ENCODE results near the gene PHIP. TPM values are rescaled to one million over a fixed set of nuclear protein-coding genes. Genes with fewer than 3 reads are reported as not detected.

Gene PHIP
- total RNA-seq, 1 experiment from 2014 or later: 29.0 TPM

- Histone ChIP-seq H3K27me3 (ENCODE audit: insufficient read depth, low read depth) (no peaks in the 10 kb centered on the region), H2AFZ (no peak overlapping the region), H3F3A (ENCODE audit: insufficient read depth, low read depth) (no peaks in the 10 kb centered on the region), H3K4me2 (no peak overlapping the region), H3K79me2 (ENCODE audit: low read depth) (no peaks in the 10 kb centered on the region), H3K4me3 (no peak overlapping the region), H3K27ac (no peak overlapping the region), H4K20me1 (ENCODE audit: insufficient read depth) (no peaks in the 10 kb centered on the region), H3K36me3 (ENCODE audit: low read depth) (peaks cover 22% of the 10 kb centered on the region), H3K9me2 (ENCODE audit: insufficient read depth) (no peaks in the 10 kb centered on the region; the same call in 1 of the 2 replicates), H3K4me1 (replicated peaks; ENCODE audit: insufficient read depth) (no peaks in the 10 kb centered on the region), H3K9me3 (ENCODE audit: insufficient read depth, low read depth) (no peaks in the 10 kb centered on the region)
- intact Hi-C loops (cut with micrococcal nuclease; ENCODE audit: unreplicated experiment): no loop called here
- CTCF ChIA-PET: no interaction called here
- DNase-seq: no peak
- POLR2A ChIA-PET (ENCODE audit: unreplicated experiment): no interaction called here
- BruUV-seq (replicated peaks): no TSS peak
- no peak for TF ChIP-seq EZH2 (IDR thresholded peaks at IDR 0.05; ENCODE audit: low read depth)
- TF ChIP-seq, protein P1, sequence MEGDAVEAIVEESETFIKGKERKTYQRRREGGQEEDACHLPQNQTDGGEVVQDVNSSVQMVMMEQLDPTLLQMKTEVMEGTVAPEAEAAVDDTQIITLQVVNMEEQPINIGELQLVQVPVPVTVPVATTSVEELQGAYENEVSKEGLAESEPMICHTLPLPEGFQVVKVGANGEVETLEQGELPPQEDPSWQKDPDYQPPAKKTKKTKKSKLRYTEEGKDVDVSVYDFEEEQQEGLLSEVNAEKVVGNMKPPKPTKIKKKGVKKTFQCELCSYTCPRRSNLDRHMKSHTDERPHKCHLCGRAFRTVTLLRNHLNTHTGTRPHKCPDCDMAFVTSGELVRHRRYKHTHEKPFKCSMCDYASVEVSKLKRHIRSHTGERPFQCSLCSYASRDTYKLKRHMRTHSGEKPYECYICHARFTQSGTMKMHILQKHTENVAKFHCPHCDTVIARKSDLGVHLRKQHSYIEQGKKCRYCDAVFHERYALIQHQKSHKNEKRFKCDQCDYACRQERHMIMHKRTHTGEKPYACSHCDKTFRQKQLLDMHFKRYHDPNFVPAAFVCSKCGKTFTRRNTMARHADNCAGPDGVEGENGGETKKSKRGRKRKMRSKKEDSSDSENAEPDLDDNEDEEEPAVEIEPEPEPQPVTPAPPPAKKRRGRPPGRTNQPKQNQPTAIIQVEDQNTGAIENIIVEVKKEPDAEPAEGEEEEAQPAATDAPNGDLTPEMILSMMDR (conservative IDR thresholded peaks at IDR 0.05): no peak
Observed at GRCh38 chr6:78993955-78994354, 84.1 kb downstream of the PHIP start.

GRCh38 chr6:78989191-78989590, 88.9 kb downstream of the PHIP start:
- Histone ChIP-seq H3K36me3 (ENCODE audit: low read depth) (no peaks in the 10 kb centered on the region), H2AFZ (no peak overlapping the region), H3K27me3 (ENCODE audit: insufficient read depth, low read depth) (no peaks in the 10 kb centered on the region), H3K9me2 (ENCODE audit: insufficient read depth) (no peaks in the 10 kb centered on the region; the same call in 1 of the 2 replicates), H3K4me2 (no peak overlapping the region), H3K4me1 (replicated peaks; ENCODE audit: insufficient read depth) (no peaks in the 10 kb centered on the region), H3K4me3 (no peak overlapping the region), H3K27ac (no peak overlapping the region), H3K9me3 (ENCODE audit: insufficient read depth, low read depth) (no peaks in the 10 kb centered on the region), H3K79me2 (ENCODE audit: low read depth) (no peaks in the 10 kb centered on the region), H4K20me1 (ENCODE audit: insufficient read depth) (no peaks in the 10 kb centered on the region), H3F3A (ENCODE audit: insufficient read depth, low read depth) (no peaks in the 10 kb centered on the region)
- TF ChIP-seq EZH2 (IDR thresholded peaks at IDR 0.05; ENCODE audit: low read depth): no peak
- TF ChIP-seq, protein P1 (conservative IDR thresholded peaks at IDR 0.05): no peak
- BruUV-seq (replicated peaks): no TSS peak
- ChIA-PET CTCF (no interaction called here), POLR2A (ENCODE audit: unreplicated experiment) (no interaction called here)
- DNase-seq: no peak
- intact Hi-C loops (cut with micrococcal nuclease; ENCODE audit: unreplicated experiment): no loop called here

GRCh38 chr6:78986161-78986560, 91.9 kb downstream of the PHIP start:
- DNase-seq: no peak
- no peaks in the 10 kb centered on the region; the same call in 1 of the 2 replicates for H3K36me3 ChIP-seq (ENCODE audit: low read depth)
- H3K27ac ChIP-seq: no peak overlapping the region
- H2AFZ ChIP-seq: no peak overlapping the region
- H3K9me2 ChIP-seq (ENCODE audit: insufficient read depth): no peaks in the 10 kb centered on the region; the same call in 1 of the 2 replicates
- ChIA-PET POLR2A (ENCODE audit: unreplicated experiment) (no interaction called here), CTCF (no interaction called here)
- TF ChIP-seq EZH2 (IDR thresholded peaks at IDR 0.05; ENCODE audit: low read depth): no peak
- TF ChIP-seq, protein P1 (conservative IDR thresholded peaks at IDR 0.05): no peak
- no peak overlapping the region for H3K4me2 ChIP-seq
- H3K9me3 ChIP-seq (ENCODE audit: insufficient read depth, low read depth): no peaks in the 10 kb centered on the region
- no peaks in the 10 kb centered on the region for H3K4me1 ChIP-seq (replicated peaks; ENCODE audit: insufficient read depth)
- no peaks in the 10 kb centered on the region for H3K79me2 ChIP-seq (ENCODE audit: low read depth)
- no peaks in the 10 kb centered on the region for H4K20me1 ChIP-seq (ENCODE audit: insufficient read depth)
- intact Hi-C loops (cut with micrococcal nuclease; ENCODE audit: unreplicated experiment): no loop called here
- H3K27me3 ChIP-seq (ENCODE audit: insufficient read depth, low read depth): no peaks in the 10 kb centered on the region
- H3F3A ChIP-seq (ENCODE audit: insufficient read depth, low read depth): no peaks in the 10 kb centered on the region
- no TSS peak for BruUV-seq (replicated peaks)
- no peak overlapping the region for H3K4me3 ChIP-seq

Data from PC-9 (cell line).